PC-9 (cell line): ENCODE measurements around the gene ADAMTS12. TPM values are rescaled to one million over a fixed set of nuclear protein-coding genes. Genes with fewer than 3 reads are reported as not detected.

Experiments
- BruUV-seq: library from RNA; stranded (reverse); fragments of 400-500 nt; replicated peaks from 2 replicates; lab custom pipeline; 2021; lab: Mats Ljungman, UMichigan
- CTCF ChIA-PET: fragments of 300-600 bp; sonication (Branson Sonifier 250); formaldehyde crosslinking; loops from one replicate; lab custom pipeline; 2022; ENCODE audit warnings: antibody characterized with exemption; lab: Charles Lee
- POLR2A ChIA-PET: fragments of 300-600 bp; sonication (Branson Sonifier 250); formaldehyde crosslinking; loops from one replicate; lab custom pipeline; 2022; ENCODE audit warnings: antibody characterized with exemption; ENCODE audit not compliant: unreplicated experiment; lab: Charles Lee
- DNase-seq, 2 experiments: peaks; one replicate each; pipeline versions ENCODE4 v3.0.0 to v3.0.0-alpha.2; 2015 to 2022; ENCODE audit warnings: mixed read lengths in 1 of 2
- H2AFZ ChIP-seq: fragments of 200-600 bp; sonication (generic); 2 replicates; pipeline ENCODE4 v1.8.1; 2017; ENCODE audit warnings: antibody characterized with exemption
- H3F3A ChIP-seq: fragments of 200-600 bp; sonication (generic); 2 replicates; pipeline ENCODE4 v1.8.1; 2017; ENCODE audit warnings: antibody characterized with exemption, mild to moderate bottlenecking, low read depth; ENCODE audit not compliant: insufficient read depth
- H3K27ac ChIP-seq: fragments of 200-600 bp; sonication (generic); 2 replicates; pipeline ENCODE4 v1.6.1; 2016; ENCODE audit warnings: mixed run types
- H3K27me3 ChIP-seq: fragments of 200-600 bp; sonication (generic); 2 replicates; pipeline ENCODE4 v1.6.1; 2016; ENCODE audit warnings: low read depth, mixed run types; ENCODE audit not compliant: insufficient read depth
- H3K36me3 ChIP-seq: fragments of 200-600 bp; sonication (generic); 2 replicates; pipeline ENCODE4 v1.6.1; 2016; ENCODE audit warnings: low read depth, mixed run types
- H3K4me1 ChIP-seq: fragments of 200-600 bp; sonication (generic); replicated peaks from 2 replicates; pipeline ENCODE4 v1.6.1; 2016; ENCODE audit warnings: mixed run types; ENCODE audit not compliant: insufficient read depth
- H3K4me2 ChIP-seq: fragments of 200-600 bp; sonication (generic); 2 replicates; pipeline ENCODE4 v1.6.1; 2017; ENCODE audit warnings: mixed run types
- H3K4me3 ChIP-seq: fragments of 200-600 bp; sonication (generic); 2 replicates; pipeline ENCODE4 v1.6.1; 2016; ENCODE audit warnings: mixed run types
- H3K79me2 ChIP-seq: fragments of 200-600 bp; sonication (generic); 2 replicates; pipeline ENCODE4 v1.6.1; 2017; ENCODE audit warnings: low read depth, mixed run types
- H3K9me2 ChIP-seq: fragments of 200-600 bp; sonication (generic); 2 replicates; pipeline ENCODE4 v1.8.1; 2017; ENCODE audit warnings: mild to moderate bottlenecking; ENCODE audit not compliant: insufficient read depth
- H3K9me3 ChIP-seq: fragments of 200-600 bp; sonication (generic); 2 replicates; pipeline ENCODE4 v1.8.1; 2016; ENCODE audit warnings: low read depth; ENCODE audit not compliant: insufficient read depth
- H4K20me1 ChIP-seq: fragments of 200-600 bp; sonication (generic); 2 replicates; pipeline ENCODE4 v1.8.1; 2017; ENCODE audit not compliant: insufficient read depth
- EZH2 ChIP-seq: fragments of 200-600 bp; sonication (generic); IDR thresholded peaks from 2 replicates; pipeline ENCODE4 v1.8.0; 2017; ENCODE audit warnings: antibody characterized with exemption, low read depth
- intact Hi-C: fragments of 100-400 bp; cut with micrococcal nuclease; formaldehyde crosslinking; loops from one replicate; pipeline ENCODE4 v1.10.0; 2022; ENCODE audit not compliant: unreplicated experiment
- total RNA-seq: library from RNA; stranded (reverse); gene quantifications from 2 replicates; pipeline ENCODE4 v1.2.3, GENCODE V29; 2021
- TF ChIP-seq, protein P1 (sequence below): fragments of 200-600 bp; sonication (generic); conservative IDR thresholded peaks from 2 replicates; pipeline ENCODE4 v1.6.1; 2017; ENCODE audit warnings: mixed run types, antibody characterized with exemption, mild to moderate bottlenecking, moderate library complexity

Gene ADAMTS12
- total RNA-seq, 1 experiment from 2014 or later = 103 TPM

DNA sequence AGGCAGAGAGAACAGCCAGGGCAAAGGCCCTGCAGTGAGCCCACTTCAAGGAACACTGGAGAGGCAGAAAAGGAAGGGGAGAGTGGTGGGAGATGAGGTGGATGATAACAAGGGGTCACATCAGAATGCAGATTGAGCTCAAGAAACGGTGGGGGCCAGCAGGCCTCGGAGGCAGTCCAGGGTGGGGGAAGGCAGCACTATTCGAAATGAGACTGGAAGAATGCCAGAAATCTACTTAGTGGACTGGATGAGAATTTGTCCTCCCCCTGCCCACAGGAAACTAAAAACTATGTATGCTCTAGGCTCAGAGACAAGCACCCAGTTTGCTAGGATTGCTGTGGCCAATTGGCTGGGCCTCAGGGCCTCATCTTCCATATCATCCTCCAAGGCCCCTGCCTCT lies 148.7 kb downstream of the ADAMTS12 start:
- no peaks in the 10 kb centered on the region for H3K27me3 ChIP-seq
- no peaks in the 10 kb centered on the region for H3K9me3 ChIP-seq
- ChIA-PET CTCF (no interaction called here), POLR2A (no interaction called here)
- DNase-seq = no peak
- H3K9me2 ChIP-seq = no peaks in the 10 kb centered on the region
- H3K36me3 ChIP-seq = 0 out of 2 replicates have a peak, but pooled peaks cover 13% of the 10 kb centered on the region
- H3F3A ChIP-seq = no peaks in the 10 kb centered on the region
- no peaks in the 10 kb centered on the region for H3K4me1 ChIP-seq
- BruUV-seq = no TSS peak
- H3K4me2 ChIP-seq = no peak overlapping the region
- no peaks in the 10 kb centered on the region for H3K79me2 ChIP-seq
- no peak overlapping the region for H3K4me3 ChIP-seq
- H3K27ac ChIP-seq = no peak overlapping the region
- no peak overlapping the region for H2AFZ ChIP-seq
- TF ChIP-seq, protein P1, sequence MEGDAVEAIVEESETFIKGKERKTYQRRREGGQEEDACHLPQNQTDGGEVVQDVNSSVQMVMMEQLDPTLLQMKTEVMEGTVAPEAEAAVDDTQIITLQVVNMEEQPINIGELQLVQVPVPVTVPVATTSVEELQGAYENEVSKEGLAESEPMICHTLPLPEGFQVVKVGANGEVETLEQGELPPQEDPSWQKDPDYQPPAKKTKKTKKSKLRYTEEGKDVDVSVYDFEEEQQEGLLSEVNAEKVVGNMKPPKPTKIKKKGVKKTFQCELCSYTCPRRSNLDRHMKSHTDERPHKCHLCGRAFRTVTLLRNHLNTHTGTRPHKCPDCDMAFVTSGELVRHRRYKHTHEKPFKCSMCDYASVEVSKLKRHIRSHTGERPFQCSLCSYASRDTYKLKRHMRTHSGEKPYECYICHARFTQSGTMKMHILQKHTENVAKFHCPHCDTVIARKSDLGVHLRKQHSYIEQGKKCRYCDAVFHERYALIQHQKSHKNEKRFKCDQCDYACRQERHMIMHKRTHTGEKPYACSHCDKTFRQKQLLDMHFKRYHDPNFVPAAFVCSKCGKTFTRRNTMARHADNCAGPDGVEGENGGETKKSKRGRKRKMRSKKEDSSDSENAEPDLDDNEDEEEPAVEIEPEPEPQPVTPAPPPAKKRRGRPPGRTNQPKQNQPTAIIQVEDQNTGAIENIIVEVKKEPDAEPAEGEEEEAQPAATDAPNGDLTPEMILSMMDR = no peak
- TF ChIP-seq EZH2 = no peak
- H4K20me1 ChIP-seq = no peaks in the 10 kb centered on the region; the same call in 1 of the 2 replicates
- intact Hi-C loops = no loop called here

DNA sequence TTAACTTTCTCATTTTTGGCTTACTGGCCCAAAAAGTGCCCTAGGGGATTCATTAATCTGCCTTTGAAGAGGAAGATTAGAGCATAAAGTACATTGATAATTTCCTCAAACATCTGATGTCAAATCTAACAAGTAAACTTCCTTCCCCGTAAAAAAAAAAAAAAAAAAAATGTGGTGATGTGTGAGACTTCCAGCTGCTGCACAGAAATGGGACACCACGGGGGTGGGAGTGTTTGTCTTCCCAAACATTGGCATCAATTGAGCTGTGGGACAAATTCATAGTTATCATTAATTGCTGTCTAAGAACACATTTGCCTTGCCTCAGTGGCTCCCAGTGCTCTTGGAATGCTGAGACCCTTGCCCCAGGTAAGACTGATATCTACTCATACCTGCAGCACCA lies 149.6 kb downstream of the ADAMTS12 start:
- 0 out of 2 replicates have a peak, but pooled peaks cover 13% of the 10 kb centered on the region for H3K36me3 ChIP-seq
- H3K4me1 ChIP-seq = no peaks in the 10 kb centered on the region
- TSS peak; percentile 1 for BruUV-seq
- no peak overlapping the region for H3K4me3 ChIP-seq
- no peak for DNase-seq
- TF ChIP-seq EZH2 = no peak
- TF ChIP-seq, protein P1 = no peak
- no peaks in the 10 kb centered on the region for H3K27me3 ChIP-seq
- no peaks in the 10 kb centered on the region for H3K9me3 ChIP-seq
- intact Hi-C loops = no loop called here
- no peak overlapping the region for H3K4me2 ChIP-seq
- H3K79me2 ChIP-seq = no peaks in the 10 kb centered on the region; the same call in 1 of the 2 replicates
- no peaks in the 10 kb centered on the region; the same call in 1 of the 2 replicates for H4K20me1 ChIP-seq
- H3F3A ChIP-seq = peaks cover 8% of the 10 kb centered on the region; the same call in 1 of the 2 replicates
- H2AFZ ChIP-seq = no peak overlapping the region
- ChIA-PET POLR2A (interaction anchor here (0.5 kb wide), 1 partner anchor 100 kb away, joined by 4 read pairs; no protein-coding TSS in a partner anchor), CTCF (no interaction called here)
- H3K27ac ChIP-seq = no peak overlapping the region
- no peaks in the 10 kb centered on the region for H3K9me2 ChIP-seq

- Histone ChIP-seq H3K4me1 (no peaks in the 10 kb centered on the region), H4K20me1 (no peaks in the 10 kb centered on the region; the same call in 1 of the 2 replicates), H3K36me3 (0 out of 2 replicates have a peak, but pooled peaks cover 9% of the 10 kb centered on the region), H3K27ac (no peak overlapping the region), H2AFZ (no peak overlapping the region), H3K9me2 (no peaks in the 10 kb centered on the region), H3K4me3 (no peak overlapping the region), H3K79me2 (no peaks in the 10 kb centered on the region; the same call in none of the 2 replicates), H3K27me3 (no peaks in the 10 kb centered on the region), H3K9me3 (no peaks in the 10 kb centered on the region), H3F3A (peaks cover 12% of the 10 kb centered on the region; the same call in 1 of the 2 replicates), H3K4me2 (no peak overlapping the region)
- intact Hi-C loops = loop anchor here (10.0 kb wide), 1 partner anchor 196 kb away; the partner anchor contains the start of gene RXFP3
- POLR2A ChIA-PET = interaction anchor here (0.8 kb wide), 1 partner anchor 38 kb away, joined by 4 read pairs; no protein-coding TSS in a partner anchor
- CTCF ChIA-PET = no interaction called here
- BruUV-seq = no TSS peak
- no peak for TF ChIP-seq EZH2
- no peak for DNase-seq
Observed at GRCh38 chr5:33738967-33739366, 152.8 kb downstream of the ADAMTS12 start.
